ENCODE results near the gene ATP11A. TPM values are rescaled to one million over a fixed set of nuclear protein-coding genes. Genes with fewer than 3 reads are reported as not detected.

ATP11A gene
- total and polyA plus RNA-seq, 2 experiments from 2014 or later: 28.7 to 30.8 TPM

- H3K4me2 ChIP-seq: no peak overlapping the region
- no peak overlapping the region for H2AFZ ChIP-seq
- no peaks in the 10 kb centered on the region for H3K4me1 ChIP-seq (ENCODE audit: insufficient read depth)
- no peaks in the 10 kb centered on the region for H3K36me3 ChIP-seq (replicated peaks; ENCODE audit: insufficient read depth, low read depth)
- H3K9me2 ChIP-seq (replicated peaks; ENCODE audit: insufficient read depth): no peaks in the 10 kb centered on the region
- H4K20me1 ChIP-seq (ENCODE audit: insufficient read depth, poor library complexity, severe bottlenecking): no peaks in the 10 kb centered on the region
- TF ChIP-seq EZH2 (IDR thresholded peaks at IDR 0.05; ENCODE audit: borderline replicate concordance) (no peak), EZH2phosphoT487 (IDR thresholded peaks at IDR 0.05; ENCODE audit: low read depth, severe bottlenecking, unreplicated experiment) (no peak), CTCF (IDR thresholded peaks at IDR 0.05; ENCODE audit: poor library complexity) (no peak)
- H3K9me3 ChIP-seq (ENCODE audit: low read depth): no peaks in the 10 kb centered on the region
- H3K27me3 ChIP-seq: no peaks in the 10 kb centered on the region
- H3K79me2 ChIP-seq: no peaks in the 10 kb centered on the region
- H3K4me3 ChIP-seq: no peak overlapping the region
- no peak overlapping the region for H3K27ac ChIP-seq
- no peak for DNase-seq (ENCODE audit: low spot score)
- WGBS (ENCODE audit: low lambda C conversion rate, missing lambda C conversion rate): 94% methylated on average over 9 of the region's 9 CpGs
Observed at GRCh38 chr13:112643759-112644459, 45.9 kb upstream of the ATP11A start.

- no peaks in the 10 kb centered on the region for H4K20me1 ChIP-seq (ENCODE audit: insufficient read depth, poor library complexity, severe bottlenecking)
- H3K79me2 ChIP-seq: no peaks in the 10 kb centered on the region
- TF ChIP-seq EZH2phosphoT487 (IDR thresholded peaks at IDR 0.05; ENCODE audit: low read depth, severe bottlenecking, unreplicated experiment): no peak
- TF ChIP-seq EZH2 (IDR thresholded peaks at IDR 0.05; ENCODE audit: borderline replicate concordance): no peak
- TF ChIP-seq CTCF (IDR thresholded peaks at IDR 0.05; ENCODE audit: poor library complexity): no peak
- DNase-seq (ENCODE audit: low spot score): no peak
- H3K27ac ChIP-seq: no peak overlapping the region
- H3K4me1 ChIP-seq (ENCODE audit: insufficient read depth): no peaks in the 10 kb centered on the region
- no peaks in the 10 kb centered on the region for H3K27me3 ChIP-seq
- 96% methylated on average over 20 of the region's 49 CpGs for WGBS (ENCODE audit: low lambda C conversion rate, missing lambda C conversion rate)
- no peaks in the 10 kb centered on the region for H3K36me3 ChIP-seq (replicated peaks; ENCODE audit: insufficient read depth, low read depth)
- no peak overlapping the region for H3K4me3 ChIP-seq
- no peaks in the 10 kb centered on the region for H3K9me2 ChIP-seq (replicated peaks; ENCODE audit: insufficient read depth)
- no peaks in the 10 kb centered on the region for H3K9me3 ChIP-seq (ENCODE audit: low read depth)
- no peak overlapping the region for H2AFZ ChIP-seq
- no peak overlapping the region for H3K4me2 ChIP-seq
Observed at GRCh38 chr13:112645327-112645914, 44.4 kb upstream of the ATP11A start.

GRCh38 chr13:112647256-112647655, 42.6 kb upstream of the ATP11A start:
- no peaks in the 10 kb centered on the region for H3K27me3 ChIP-seq
- no peaks in the 10 kb centered on the region for H3K9me3 ChIP-seq (ENCODE audit: low read depth)
- no peaks in the 10 kb centered on the region for H3K36me3 ChIP-seq (replicated peaks; ENCODE audit: insufficient read depth, low read depth)
- H3K4me2 ChIP-seq: no peak overlapping the region
- WGBS (ENCODE audit: low lambda C conversion rate, missing lambda C conversion rate): 89% methylated on average over 14 of the region's 14 CpGs
- peaks cover 7% of the 10 kb centered on the region for H3K4me1 ChIP-seq (ENCODE audit: insufficient read depth)
- H2AFZ ChIP-seq: no peak overlapping the region
- no peaks in the 10 kb centered on the region for H3K79me2 ChIP-seq
- TF ChIP-seq EZH2phosphoT487 (IDR thresholded peaks at IDR 0.05; ENCODE audit: low read depth, severe bottlenecking, unreplicated experiment) (no peak), CTCF (IDR thresholded peaks at IDR 0.05; ENCODE audit: poor library complexity) (no peak), EZH2 (IDR thresholded peaks at IDR 0.05; ENCODE audit: borderline replicate concordance) (no peak)
- DNase-seq (ENCODE audit: low spot score): no peak
- no peaks in the 10 kb centered on the region for H3K9me2 ChIP-seq (replicated peaks; ENCODE audit: insufficient read depth)
- H3K27ac ChIP-seq: no peak overlapping the region
- no peak overlapping the region for H3K4me3 ChIP-seq
- no peaks in the 10 kb centered on the region for H4K20me1 ChIP-seq (ENCODE audit: insufficient read depth, poor library complexity, severe bottlenecking)
